SH-SY5Y (cell line): ENCODE data around the gene SEMA3F.

Source experiments
- GATA2 ChIP-seq: IDR thresholded peaks from 2 replicates; pipeline ENCODE4 v1.6.1; 2011; ENCODE audit warnings: mild to moderate bottlenecking, low read depth, low read length
- GATA3 ChIP-seq: IDR thresholded peaks from 2 replicates; pipeline ENCODE4 v1.6.1; 2011; ENCODE audit warnings: low read depth, mild to moderate bottlenecking, low read length, moderate library complexity

- no peak for TF ChIP-seq GATA3
- no peak for TF ChIP-seq GATA2
These were observed 52.4 kb downstream of the SEMA3F start for GRCh38 chr3:50207359-50208042.
